Measurements from ENCODE around the gene CAPN1. TPM values are rescaled to one million over a fixed set of nuclear protein-coding genes. Genes with fewer than 3 reads are reported as not detected.
"Not testable (repeated sequence)": the region's sequence is repeated elsewhere in the genome, so short reads cannot be mapped to it uniquely, and the experiment has no call there.

The CAPN1 gene
- total RNA-seq, 1 donor from 2014 or later: 89.6 TPM

GRCh38 chr11:65242389-65242788, 60.7 kb downstream of the CAPN1 start:
- intact Hi-C loops (cut with DNase I): no loop called here
- DNase-seq (ENCODE audit: low spot score): no peak

GRCh38 chr11:65243797-65244196, 62.1 kb downstream of the CAPN1 start:
- intact Hi-C loops (cut with DNase I): no loop called here

DNA sequence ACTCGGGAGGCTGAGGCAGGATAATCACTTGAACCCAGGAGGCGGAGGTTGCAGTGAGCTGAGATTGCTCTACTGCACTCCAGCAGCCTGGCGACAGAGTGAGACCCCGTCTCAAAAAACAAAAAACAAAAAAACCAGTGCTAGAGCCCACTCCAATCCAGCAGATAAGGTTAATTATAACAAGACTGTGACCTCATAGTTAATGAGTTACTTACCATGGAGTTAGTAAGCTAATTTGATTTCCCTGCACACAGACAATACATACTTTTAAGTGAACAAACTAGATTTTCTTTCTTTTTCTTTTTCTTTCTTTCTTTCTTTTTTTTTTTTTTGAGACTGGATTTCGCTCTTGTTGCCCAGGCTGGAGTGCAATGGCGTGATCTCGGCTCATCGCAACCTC, 63.3 kb downstream of the CAPN1 start:
- DNase-seq (ENCODE audit: low spot score); intact Hi-C loops (cut with DNase I): not testable (repeated sequence)

More at GRCh38 chr11:65243797-65244196, 62.1 kb downstream of the CAPN1 start:
- no peak for DNase-seq (ENCODE audit: low spot score)

DNA sequence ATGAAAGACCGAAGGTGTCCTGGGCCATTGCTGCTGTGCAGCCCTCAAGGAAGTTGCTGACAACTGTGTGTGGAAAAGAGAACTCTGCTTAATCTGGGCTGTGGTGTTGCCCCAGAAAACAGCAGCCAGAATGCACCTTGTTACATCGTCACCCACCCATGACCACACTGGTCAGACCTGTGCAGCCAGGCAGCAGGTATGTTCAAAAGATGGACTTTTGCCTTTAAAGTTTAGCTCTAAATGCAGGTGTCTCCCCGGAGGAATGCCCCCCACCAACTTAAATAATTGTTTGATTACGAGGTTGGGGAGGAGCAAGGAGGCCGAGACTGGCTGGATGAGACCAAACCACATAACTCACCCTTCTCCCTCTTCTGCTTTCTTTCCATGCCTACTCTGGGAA, 64.8 kb downstream of the CAPN1 start:
- intact Hi-C loops (cut with DNase I): no loop called here
- DNase-seq (ENCODE audit: low spot score): no peak

GRCh38 chr11:65248184-65248710, 66.5 kb downstream of the CAPN1 start:
- DNase-seq (ENCODE audit: low spot score); intact Hi-C loops (cut with DNase I): not testable (repeated sequence)

DNA sequence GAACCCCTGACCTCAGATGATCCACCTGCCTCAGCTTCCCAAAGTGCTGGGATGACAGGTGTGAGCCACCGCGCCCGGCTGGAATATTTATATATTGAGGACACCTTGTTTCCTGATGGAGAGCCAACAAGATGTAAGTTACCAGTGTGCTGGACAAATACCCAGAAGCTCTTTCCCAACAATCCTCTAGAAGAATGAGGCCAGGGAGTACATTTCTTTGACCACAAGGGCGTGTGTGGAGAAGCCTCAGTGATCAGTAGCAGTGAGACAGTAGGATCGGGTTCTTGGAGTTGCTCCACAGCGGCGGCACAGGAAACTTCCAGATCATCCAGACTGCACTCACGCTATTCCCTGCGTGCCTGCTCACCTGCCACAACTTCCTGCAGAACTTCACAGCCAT, 69.7 kb downstream of the CAPN1 start:
- no peak for DNase-seq (ENCODE audit: low spot score)
- intact Hi-C loops (cut with DNase I): no loop called here

GRCh38 chr11:65254724-65255123, 73.0 kb downstream of the CAPN1 start:
- no peak for DNase-seq (ENCODE audit: low spot score)
- intact Hi-C loops (cut with DNase I): no loop called here

DNA sequence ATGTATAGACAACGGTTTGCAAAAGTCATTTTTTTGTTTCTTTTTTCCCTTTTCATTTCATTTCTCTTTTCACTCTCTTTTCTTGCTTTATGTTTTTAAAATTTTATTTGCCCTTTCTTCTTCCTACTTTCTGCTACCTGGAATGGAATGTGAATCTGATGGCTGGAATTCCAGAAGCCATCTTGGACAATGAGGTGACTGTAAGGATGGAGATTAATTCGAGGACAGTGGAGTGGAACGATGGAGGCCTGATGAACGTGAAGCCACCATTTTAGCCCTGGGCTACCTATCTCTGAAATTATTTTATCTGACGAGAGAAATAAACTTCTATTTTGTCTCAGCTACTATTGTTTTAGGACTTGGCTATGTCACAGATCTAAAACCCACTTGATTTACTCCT, 77.3 kb downstream of the CAPN1 start:
- no peak for DNase-seq (ENCODE audit: low spot score)
- intact Hi-C loops (cut with DNase I): no loop called here

GRCh38 chr11:65260302-65260701, 78.6 kb downstream of the CAPN1 start:
- intact Hi-C loops (cut with DNase I): no loop called here

DNA sequence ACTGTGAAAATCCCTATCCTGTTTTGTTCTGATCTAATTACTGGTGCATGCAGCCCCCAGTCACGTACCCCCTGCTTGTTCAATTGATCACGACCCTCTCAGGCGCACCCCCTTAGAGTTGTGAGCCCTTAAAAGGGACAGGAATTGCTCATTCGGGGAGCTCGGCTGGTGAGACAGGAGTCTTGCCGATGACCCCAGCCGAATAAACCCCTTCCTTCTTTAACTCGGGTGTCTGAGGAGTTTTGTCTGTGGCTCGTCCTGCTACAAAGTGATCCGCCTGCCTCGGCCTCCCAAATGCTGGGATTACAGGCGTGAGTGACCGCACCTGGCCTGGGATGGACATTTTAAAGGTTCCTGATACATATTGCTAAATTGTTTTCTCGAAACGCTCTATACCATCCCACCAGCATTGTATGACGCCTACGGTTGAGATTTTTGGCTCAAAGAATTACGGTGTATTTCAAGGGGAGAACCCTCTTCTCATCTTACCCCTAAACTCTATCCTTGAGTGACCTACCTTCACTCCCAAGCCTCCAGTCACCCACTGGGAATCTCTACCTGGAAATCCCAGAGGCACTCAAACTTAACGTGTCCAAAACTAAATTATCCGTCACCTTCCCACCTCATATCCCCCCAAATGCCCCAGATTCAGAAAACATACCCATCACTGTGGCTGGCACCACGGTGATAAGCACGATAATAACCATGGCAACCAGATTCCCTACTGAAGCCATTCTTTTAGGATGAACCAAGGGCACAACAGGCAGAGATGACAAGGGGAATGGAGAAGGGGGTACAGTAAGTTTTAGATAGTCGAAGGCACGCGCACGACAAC, 79.2 kb downstream of the CAPN1 start:
- DNase-seq (ENCODE audit: low spot score): no peak
- intact Hi-C loops (cut with DNase I): no loop called here

More at GRCh38 chr11:65260302-65260701, 78.6 kb downstream of the CAPN1 start:
- no peak for DNase-seq (ENCODE audit: low spot score)

Other genes starting within 250 kb of the CAPN1 start
- not detected for gene GPHA2, start 246.0 kb upstream of the CAPN1 start, total RNA-seq
- gene MAJIN, start 209.8 kb upstream of the CAPN1 start, total RNA-seq: not detected
- gene BATF2, start 185.0 kb upstream of the CAPN1 start, total RNA-seq: 0.70 TPM
- gene ARL2, start 167.8 kb upstream of the CAPN1 start, total RNA-seq: 120 TPM
- gene SNX15, start 154.5 kb upstream of the CAPN1 start, total RNA-seq: 17.0 TPM
- gene SAC3D1, start 140.7 kb upstream of the CAPN1 start, total RNA-seq: 5.0 TPM
- gene NAALADL1, start 123.4 kb upstream of the CAPN1 start, total RNA-seq: 3.5 TPM
- gene CDCA5, start 97.9 kb upstream of the CAPN1 start, total RNA-seq: 1.5 TPM
- 23.5 TPM for gene ZFPL1, start 97.7 kb upstream of the CAPN1 start, total RNA-seq
- gene VPS51, start 85.7 kb upstream of the CAPN1 start, total RNA-seq: 87.1 TPM
- 50.1 TPM for gene TM7SF2, start 70.1 kb upstream of the CAPN1 start, total RNA-seq
- gene ZNHIT2, start 64.2 kb upstream of the CAPN1 start, total RNA-seq: 5.5 TPM
- 511 TPM for gene FAU, start 59.8 kb upstream of the CAPN1 start, total RNA-seq
- 28.5 TPM for gene MRPL49, start 59.6 kb upstream of the CAPN1 start, total RNA-seq
- gene SYVN1, start 47.4 kb upstream of the CAPN1 start, total RNA-seq: 25.2 TPM
- gene SPDYC, start 11.7 kb upstream of the CAPN1 start, total RNA-seq: not detected
- gene POLA2, start 80.0 kb downstream of the CAPN1 start, total RNA-seq: 3.5 TPM
- 3.6 TPM for gene CDC42EP2, start 132.9 kb downstream of the CAPN1 start, total RNA-seq
- gene DPF2, start 151.9 kb downstream of the CAPN1 start, total RNA-seq: 46.2 TPM
- not detected for gene TIGD3, start 172.8 kb downstream of the CAPN1 start, total RNA-seq
- gene SLC25A45, start 200.7 kb downstream of the CAPN1 start, total RNA-seq: 10.5 TPM
- 14.4 TPM for gene FRMD8, start 204.7 kb downstream of the CAPN1 start, total RNA-seq
- gene NEAT1, start 240.9 kb downstream of the CAPN1 start, total RNA-seq: 668 TPM

Data from cardiac septum (tissue), 1 donor.